HG03103 (cell line): ENCODE data around the gene USP28.
"Not testable (repeated sequence)": the region's sequence is repeated elsewhere in the genome, so short reads cannot be mapped to it uniquely, and the experiment has no call there.

Experiments
- ATAC-seq: cut with Tn5 transposase; IDR thresholded peaks from one replicate; pipeline ENCODE4 v1.9.1; 2021; ENCODE audit warnings: low read depth; ENCODE audit not compliant: unreplicated experiment

USP28 gene

GRCh38 chr11:113774174-113774503 is 101.2 kb downstream of the USP28 start:
- ATAC-seq = no peak

- ATAC-seq = peak; percentile 97
These were observed 101.8 kb downstream of the USP28 start, which contains the start of gene ZW10 for GRCh38 chr11:113773416-113774173. TSS of gene ZW10 (minus strand) at chr11:113773692. CDS start at chr11:113773666, 26 bp downstream.

DNA sequence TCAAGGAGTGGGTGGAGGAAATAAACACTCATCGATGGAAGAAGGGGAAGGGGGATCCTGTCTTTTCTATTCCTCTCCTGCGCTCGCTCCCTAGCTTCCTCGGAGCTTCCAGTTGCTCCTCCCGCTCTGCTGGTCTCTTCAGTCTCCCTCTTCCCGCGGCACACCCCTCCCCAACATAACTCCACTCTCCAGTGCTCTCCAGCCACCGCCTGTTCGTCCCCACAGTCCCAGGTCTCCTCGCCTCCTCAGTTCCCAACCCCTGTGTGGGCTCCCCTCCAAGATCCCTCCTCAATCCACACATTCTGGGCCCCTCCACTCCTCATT is 102.3 kb downstream of the USP28 start:
- ATAC-seq = peak; percentile 8

DNA sequence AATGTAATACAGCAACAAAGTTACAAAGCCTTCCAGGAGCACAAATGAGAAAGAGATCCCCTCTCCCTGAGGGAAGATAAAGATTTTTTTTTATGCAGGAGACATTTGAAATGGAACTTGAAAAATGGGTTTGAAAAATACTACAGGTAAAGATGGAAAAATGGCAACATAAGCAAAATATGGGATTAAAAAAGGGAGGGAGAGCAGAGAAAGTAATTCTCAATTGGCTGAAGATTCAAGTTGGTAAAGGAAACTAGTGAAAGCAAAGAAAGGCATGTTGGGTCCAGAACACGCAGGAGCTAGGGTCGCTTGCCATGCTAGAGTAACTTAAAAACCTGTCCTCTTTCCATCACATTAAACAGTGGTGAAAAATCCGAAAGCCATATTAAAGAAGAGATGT is 103.4 kb downstream of the USP28 start:
- ATAC-seq = no peak

- ATAC-seq = no peak
These were observed 110.7 kb downstream of the USP28 start for GRCh38 chr11:113764527-113765219.

GRCh38 chr11:113763040-113763439 is 112.3 kb downstream of the USP28 start:
- not testable (repeated sequence) for ATAC-seq

GRCh38 chr11:113760241-113760640 is 115.1 kb downstream of the USP28 start:
- no peak for ATAC-seq

- no peak for ATAC-seq
These were observed 122.4 kb downstream of the USP28 start for GRCh38 chr11:113752932-113753331.
